GM12878 (cell line): Measurements from ENCODE around the gene RNF103. TPM values are rescaled to one million over a fixed set of nuclear protein-coding genes. Genes with fewer than 3 reads are reported as not detected.

Experiments used
- ATAC-seq: fragments of 200-7000 bp; cut with Tn5 transposase; 3 replicates; pipeline ENCODE4 v1.9.1; 2020; ENCODE audit warnings: mild to moderate bottlenecking, moderate library complexity
- BruUV-seq: library from RNA; stranded (reverse); fragments of 400-500 nt; replicated peaks from 2 replicates; lab custom pipeline; 2021; lab: Mats Ljungman, UMichigan
- CTCF ChIA-PET: fragments of 300-600 bp; sonication (Branson Sonifier 250); formaldehyde crosslinking; extraction: SDS; loops from one replicate; lab custom pipeline; 2021; ENCODE audit warnings: inconsistent platforms; lab: Yijun Ruan, JAX
- POLR2A ChIA-PET: fragments of 350-600 bp; formaldehyde crosslinking; extraction: SDS; loops from one replicate; lab custom pipeline; 2021; ENCODE audit warnings: inconsistent platforms; lab: Charles Lee
- RAD21 ChIA-PET: fragments of 300-600 bp; sonication (Branson Sonifier 250); formaldehyde crosslinking; loops from one replicate; lab custom pipeline; 2023; ENCODE audit warnings: antibody characterized with exemption; ENCODE audit not compliant: unreplicated experiment; lab: Charles Lee
- SMC1A ChIA-PET: fragments of 300-600 bp; sonication (Branson Sonifier 250); formaldehyde crosslinking; loops from one replicate; lab custom pipeline; 2023; ENCODE audit not compliant: unreplicated experiment, uncharacterized antibody; lab: Charles Lee
- DNase-seq: peaks from one replicate; pipeline ENCODE4 v3.0.0-alpha.2; 2011; ENCODE audit warnings: low read depth, low spot score
- FAIRE-seq: peaks from 3 replicates; lab custom pipeline; 2011; peaks lifted over from hg19 to GRCh38; lab: Jason Lieb, UNC
- H2AFZ ChIP-seq: 2 replicates; pipeline ENCODE4 v1.6.0; 2011; ENCODE audit warnings: low read depth, low read length, control low read depth; ENCODE audit not compliant: control insufficient read depth
- H3K27ac ChIP-seq: 2 replicates; pipeline ENCODE4 v1.5.1; 2011; ENCODE audit warnings: control low read depth; ENCODE audit not compliant: control insufficient read depth, insufficient read depth
- H3K27me3 ChIP-seq, 2 experiments: replicated peaks in 1 of 2; 2 replicates each; pipeline versions ENCODE4 v1.6.0 to v1.6.1; 2011; ENCODE audit warnings: low read length in 1 of 2; ENCODE audit not compliant: control insufficient read depth in 2 of 2, insufficient read depth in 2 of 2
- H3K36me3 ChIP-seq, 2 experiments: 2 replicates each; pipeline ENCODE4 v1.5.1; 2011; ENCODE audit warnings: low read length in 1 of 2; ENCODE audit not compliant: control insufficient read depth in 2 of 2, insufficient read depth in 2 of 2
- H3K4me1 ChIP-seq: 2 replicates; pipeline ENCODE4 v1.6.1; 2011; ENCODE audit warnings: mild to moderate bottlenecking, low read length, moderate library complexity, mixed read lengths; ENCODE audit not compliant: control insufficient read depth, insufficient read depth
- H3K4me2 ChIP-seq: 2 replicates; pipeline ENCODE4 v1.6.0; 2011; ENCODE audit warnings: control low read depth; ENCODE audit not compliant: control insufficient read depth, insufficient read depth
- H3K4me3 ChIP-seq: fragments of 200-600 bp; sonication (generic); 2 replicates; pipeline ENCODE4 v1.5.1; 2016
- H3K79me2 ChIP-seq: 2 replicates; pipeline ENCODE4 v1.6.0; 2011; ENCODE audit warnings: low read length; ENCODE audit not compliant: control insufficient read depth, insufficient read depth
- H3K9ac ChIP-seq: 2 replicates; pipeline ENCODE4 v1.8.0; 2011; ENCODE audit warnings: low read length, control low read depth, mixed read lengths; ENCODE audit not compliant: control insufficient read depth, insufficient read depth
- H3K9me3 ChIP-seq: replicated peaks from 3 replicates; pipeline ENCODE4 v1.5.1; 2011; ENCODE audit warnings: mild to moderate bottlenecking, low read length; ENCODE audit not compliant: control insufficient read depth, insufficient read depth
- H4K20me1 ChIP-seq: 2 replicates; pipeline ENCODE4 v1.6.0; 2011; ENCODE audit not compliant: control insufficient read depth, insufficient read depth
- ATF2 ChIP-seq: IDR thresholded peaks from 2 replicates; pipeline ENCODE4 v1.6.1; 2012; ENCODE audit warnings: low read length, inconsistent platforms
- CEBPB ChIP-seq, 2 experiments: fragments of 150-350 bp in 1 of 2; IDR thresholded peaks; 2 replicates each; pipeline ENCODE4 v1.6.1; 2012 to 2014; ENCODE audit warnings: low read depth in 2 of 2, low read length in 2 of 2, borderline replicate concordance in 1 of 2, inconsistent platforms in 1 of 2
- IKZF1 ChIP-seq: fragments of 450-650 bp; conservative IDR thresholded peaks from 2 replicates; pipeline ENCODE4 v1.6.1; 2017; ENCODE audit warnings: antibody characterized with exemption, mild to moderate bottlenecking
- NRF1 ChIP-seq: conservative IDR thresholded peaks from 2 replicates; pipeline ENCODE4 v1.6.1; 2011; ENCODE audit warnings: mild to moderate bottlenecking, low read depth, low read length, improper control_type of control experiment
- USF2 ChIP-seq: IDR thresholded peaks from 2 replicates; pipeline ENCODE4 v1.6.1; 2011; ENCODE audit warnings: low read depth, low read length, improper control_type of control experiment, borderline replicate concordance
- WGBS: methylation state at CpG from one replicate; pipeline ENCODE4 v1.1.6; 2016; ENCODE audit warnings: low lambda C conversion rate; ENCODE audit not compliant: insufficient replicate concordance, insufficient coverage; ENCODE audit errors: missing lambda C conversion rate; 5-methylcytosine and 5-hydroxymethylcytosine counted together
- in situ Hi-C: fragments of 300-500 bp; cut with MboI; formaldehyde crosslinking; loops from 9 replicates; pipeline ENCODE4 v1.14.3; 2018; ENCODE audit warnings: mixed read lengths
- intact Hi-C: fragments of 100-400 bp; cut with micrococcal nuclease; formaldehyde crosslinking; loops from one replicate; pipeline ENCODE4 v1.14.2; 2022; ENCODE audit not compliant: unreplicated experiment
- polyA plus RNA-seq, 11 experiments: library from polyadenylated mRNA; depleted of rRNA in 4 of 11; unstranded in 6 of 11; stranded (reverse) in 5 of 11; fragments of >200 nt; fragmentation: Nextera tagmentation in 4 of 11; fragmentation: Illumina TruSeq in 1 of 11; extraction: Ambion mirVana in 4 of 11; extraction: Trizol in 1 of 11; gene quantifications; 1 replicate in 1 of 11; 2 replicates in 10 of 11; pipeline versions ENCODE4 v1.2.1 to v1.2.3, GENCODE V29; 2011 to 2016; ENCODE audit warnings: inconsistent platforms in 2 of 11, missing spikeins in 2 of 11, low read depth in 1 of 11
- total RNA-seq, 4 experiments: library from RNA; depleted of rRNA in 3 of 4; stranded (reverse); fragments of >200 nt in 3 of 4; fragmentation: Illumina TruSeq in 1 of 4; extraction: Trizol in 1 of 4; gene quantifications; 2 replicates each; pipeline versions ENCODE4 v1.2.1 to v1.2.3, GENCODE V29; 2013 to 2021
- TF ChIP-seq, protein P1 (sequence below), 3 experiments: IDR thresholded peaks in 2 of 3; conservative IDR thresholded peaks in 1 of 3; 2 replicates each; pipeline ENCODE4 v1.5.1; 2011; ENCODE audit warnings: low read depth in 3 of 3, low read length in 3 of 3, mild to moderate bottlenecking in 3 of 3, control low read depth in 2 of 3, moderate library complexity in 2 of 3, inconsistent platforms in 1 of 3, mixed read lengths in 1 of 3; ENCODE audit not compliant: control insufficient read depth in 2 of 3, insufficient read depth in 1 of 3; ENCODE audit errors: extremely low read depth in 1 of 3

RNF103 gene
- total and polyA plus RNA-seq, 10 of the 15 experiments (the other 5 are each of a cell fraction or from before 2014, with no cell fraction given), result 2.4 to 11.0 (median 8.0) TPM

DNA sequence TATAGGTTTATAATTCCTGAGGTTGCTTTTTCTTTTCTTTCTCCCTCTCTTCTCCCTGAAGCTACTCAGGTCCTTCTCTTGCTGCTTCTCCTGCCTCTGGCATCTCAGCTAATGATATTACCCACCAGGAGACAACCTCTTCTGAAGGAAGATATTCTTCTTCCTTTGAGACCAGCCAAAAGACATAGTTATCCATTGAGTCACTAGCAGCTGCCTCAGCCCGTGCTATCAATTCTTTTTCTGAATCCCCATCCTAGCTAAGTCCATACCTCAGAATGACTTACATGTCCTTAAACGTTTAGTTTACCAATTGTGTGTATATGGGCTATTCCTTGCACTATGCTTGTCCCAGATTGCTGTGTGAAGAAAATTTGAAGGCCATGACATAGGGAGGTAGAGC lies 25.0 kb upstream of the RNF103 start (continued):
- no peak for TF ChIP-seq USF2
- TF ChIP-seq IKZF1, result no peak
- TF ChIP-seq, all 136 proteins: peak for 0

- Histone ChIP-seq H3K4me2 (no peak overlapping the region), H2AFZ (no peak overlapping the region), H3K79me2 (no peaks in the 10 kb centered on the region), H3K9me3 (no peaks in the 10 kb centered on the region), H3K4me1 (no peaks in the 10 kb centered on the region), H4K20me1 (no peaks in the 10 kb centered on the region)
- no peak for FAIRE-seq
- intact Hi-C loops, result no loop called here
- no TSS peak for BruUV-seq
- TF ChIP-seq NRF1 (no peak), ATF2 (no peak), CEBPB (IDR thresholded peaks at IDR 0.05; ENCODE audit: borderline replicate concordance in 1 of 2, low read depth in 2 of 2, low read length in 2 of 2) (no peak)
- TF ChIP-seq, protein P1, sequence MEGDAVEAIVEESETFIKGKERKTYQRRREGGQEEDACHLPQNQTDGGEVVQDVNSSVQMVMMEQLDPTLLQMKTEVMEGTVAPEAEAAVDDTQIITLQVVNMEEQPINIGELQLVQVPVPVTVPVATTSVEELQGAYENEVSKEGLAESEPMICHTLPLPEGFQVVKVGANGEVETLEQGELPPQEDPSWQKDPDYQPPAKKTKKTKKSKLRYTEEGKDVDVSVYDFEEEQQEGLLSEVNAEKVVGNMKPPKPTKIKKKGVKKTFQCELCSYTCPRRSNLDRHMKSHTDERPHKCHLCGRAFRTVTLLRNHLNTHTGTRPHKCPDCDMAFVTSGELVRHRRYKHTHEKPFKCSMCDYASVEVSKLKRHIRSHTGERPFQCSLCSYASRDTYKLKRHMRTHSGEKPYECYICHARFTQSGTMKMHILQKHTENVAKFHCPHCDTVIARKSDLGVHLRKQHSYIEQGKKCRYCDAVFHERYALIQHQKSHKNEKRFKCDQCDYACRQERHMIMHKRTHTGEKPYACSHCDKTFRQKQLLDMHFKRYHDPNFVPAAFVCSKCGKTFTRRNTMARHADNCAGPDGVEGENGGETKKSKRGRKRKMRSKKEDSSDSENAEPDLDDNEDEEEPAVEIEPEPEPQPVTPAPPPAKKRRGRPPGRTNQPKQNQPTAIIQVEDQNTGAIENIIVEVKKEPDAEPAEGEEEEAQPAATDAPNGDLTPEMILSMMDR (IDR thresholded peaks at IDR 0.05 in 2 of 3, conservative IDR thresholded peaks at IDR 0.05 in 1 of 3; ENCODE audit: control insufficient read depth in 2 of 3, extremely low read depth in 1 of 3, insufficient read depth in 1 of 3, low read depth in 3 of 3, low read length in 3 of 3), result no peak
- TF ChIP-seq, all 136 proteins: peak for 0
- Histone ChIP-seq H3K4me3 (no peak overlapping the region), H3K9ac (no peak overlapping the region), H3K36me3 (no peaks in the 10 kb centered on the region), H3K27ac (no peak overlapping the region), H3K27me3 (no peaks in the 10 kb centered on the region)
- POLR2A ChIA-PET, result no interaction called here
- RAD21 ChIA-PET, result no interaction called here
- ATAC-seq (no peak), DNase-seq (no peak)
- SMC1A ChIA-PET, result no interaction called here
- in situ Hi-C loops, result no loop called here
- 55% methylated on average over 1 of the region's 1 CpG for WGBS
- CTCF ChIA-PET, result no interaction called here
Observed at GRCh38 chr2:86646865-86647264, 23.2 kb upstream of the RNF103 start.
